IMR-90 (cell line): ENCODE data around the gene LIPE. TPM values are rescaled to one million over a fixed set of nuclear protein-coding genes. Genes with fewer than 3 reads are reported as not detected.
A peak's percentile ranks its signal among the peaks of the same experiment; 100 is the strongest.

ENCODE experiments used
- ATAC-seq: fragments of 200-7000 bp; cut with Tn5 transposase; 2 replicates; pipeline ENCODE4 v1.9.1; 2020; ENCODE audit warnings: low read depth, mild to moderate bottlenecking, moderate library complexity
- BruUV-seq: library from RNA; stranded (reverse); fragments of 400-500 nt; replicated peaks from 2 replicates; lab custom pipeline; 2021; lab: Mats Ljungman, UMichigan
- CTCF ChIA-PET: fragments of 300-600 bp; formaldehyde crosslinking; extraction: SDS; loops from one replicate; lab custom pipeline; 2021; ENCODE audit warnings: antibody characterized with exemption; lab: Yijun Ruan, JAX
- POLR2A ChIA-PET: fragments of 300-600 bp; sonication (Branson Sonifier 250); formaldehyde crosslinking; loops from one replicate; lab custom pipeline; 2022; ENCODE audit warnings: antibody characterized with exemption; ENCODE audit not compliant: unreplicated experiment; lab: Charles Lee
- DNase-seq: peaks from one replicate; pipeline ENCODE4 v3.0.0; 2013
- H2AFZ ChIP-seq: replicated peaks from 2 replicates; pipeline ENCODE3; 2013; ENCODE audit warnings: low read length, mild to moderate bottlenecking; ENCODE audit not compliant: poor library complexity
- H2AK5ac ChIP-seq: 2 replicates; pipeline ENCODE4 v1.6.1; 2013; ENCODE audit warnings: low read depth, low read length, inconsistent platforms
- H2AK9ac ChIP-seq: replicated peaks from 2 replicates; pipeline ENCODE3; 2013; ENCODE audit warnings: mild to moderate bottlenecking, low read depth, low read length, moderate library complexity; ENCODE audit not compliant: poor library complexity
- H2BK120ac ChIP-seq: 2 replicates; pipeline ENCODE4 v1.6.1; 2013; ENCODE audit warnings: low read depth, low read length, inconsistent platforms
- H2BK15ac ChIP-seq: 3 replicates; pipeline ENCODE4 v1.6.1; 2013; ENCODE audit warnings: low read depth, low read length, inconsistent platforms
- H2BK20ac ChIP-seq: 2 replicates; pipeline ENCODE4 v1.6.1; 2013; ENCODE audit warnings: low read depth, mild to moderate bottlenecking, inconsistent platforms, low read length, moderate library complexity
- H2BK5ac ChIP-seq: 2 replicates; pipeline ENCODE4 v1.6.1; 2013; ENCODE audit warnings: mild to moderate bottlenecking, low read depth, low read length, inconsistent platforms; ENCODE audit not compliant: poor library complexity, severe bottlenecking
- H3K14ac ChIP-seq: replicated peaks from 2 replicates; pipeline ENCODE4 v1.6.1; 2013; ENCODE audit warnings: low read depth, low read length, inconsistent platforms
- H3K18ac ChIP-seq: 2 replicates; pipeline ENCODE4 v1.6.1; 2013; ENCODE audit warnings: low read depth, low read length, control low read depth
- H3K23ac ChIP-seq: 2 replicates; pipeline ENCODE4 v1.6.1; 2013; ENCODE audit warnings: low read depth, low read length, inconsistent platforms
- H3K27ac ChIP-seq: 2 replicates; pipeline ENCODE4 v1.5.1; 2013; ENCODE audit warnings: mild to moderate bottlenecking, control low read depth, low read length; ENCODE audit not compliant: insufficient read depth
- H3K27me3 ChIP-seq: 2 replicates; pipeline ENCODE4 v1.6.1; 2013; ENCODE audit warnings: low read length; ENCODE audit not compliant: control insufficient read depth, insufficient read depth
- H3K36me3 ChIP-seq: 2 replicates; pipeline ENCODE4 v1.6.1; 2013; ENCODE audit warnings: low read length, mixed read lengths; ENCODE audit not compliant: control insufficient read depth, insufficient read depth
- H3K4ac ChIP-seq: 2 replicates; pipeline ENCODE4 v1.6.1; 2013; ENCODE audit warnings: low read depth, low read length, inconsistent platforms
- H3K4me1 ChIP-seq: 2 replicates; pipeline ENCODE4 v1.6.1; 2013; ENCODE audit warnings: low read length, mixed read lengths; ENCODE audit not compliant: control insufficient read depth, insufficient read depth
- H3K4me2 ChIP-seq: 2 replicates; pipeline ENCODE4 v1.6.1; 2013; ENCODE audit warnings: low read depth, mild to moderate bottlenecking, control low read depth, low read length, moderate library complexity
- H3K4me3 ChIP-seq: 2 replicates; pipeline ENCODE4 v1.5.1; 2013; ENCODE audit warnings: low read depth, mild to moderate bottlenecking, control low read depth, low read length, moderate library complexity; ENCODE audit not compliant: insufficient read depth
- H3K56ac ChIP-seq: 2 replicates; pipeline ENCODE4 v1.6.1; 2013; ENCODE audit warnings: low read length, inconsistent platforms; ENCODE audit not compliant: insufficient read depth; ENCODE audit errors: extremely low read depth
- H3K79me1 ChIP-seq, 2 experiments: 2 replicates each; pipeline ENCODE4 v1.6.1; 2013; ENCODE audit warnings: low read length in 2 of 2, inconsistent platforms in 1 of 2, low read depth in 1 of 2
- H3K9ac ChIP-seq: 2 replicates; pipeline ENCODE4 v1.6.1; 2013; ENCODE audit warnings: low read depth, low read length, control low read depth
- H3K9me1 ChIP-seq: 2 replicates; pipeline ENCODE4 v1.6.1; 2013; ENCODE audit warnings: low read length, inconsistent platforms; ENCODE audit not compliant: insufficient read depth
- H3K9me3 ChIP-seq: 2 replicates; pipeline ENCODE4 v1.6.1; 2013; ENCODE audit warnings: low read length; ENCODE audit not compliant: control insufficient read depth, insufficient read depth
- H4K20me1 ChIP-seq: 2 replicates; pipeline ENCODE4 v1.6.1; 2013; ENCODE audit warnings: low read length, inconsistent platforms; ENCODE audit not compliant: insufficient read depth
- H4K5ac ChIP-seq: 2 replicates; pipeline ENCODE4 v1.6.1; 2013; ENCODE audit warnings: mild to moderate bottlenecking, low read depth, low read length, control low read depth
- H4K8ac ChIP-seq, 2 experiments: 2 replicates each; pipeline ENCODE4 v1.6.1; 2013; ENCODE audit warnings: low read depth in 2 of 2, low read length in 2 of 2, control low read depth in 1 of 2, inconsistent platforms in 1 of 2
- H4K91ac ChIP-seq: 2 replicates; pipeline ENCODE4 v1.6.1; 2013; ENCODE audit warnings: low read depth, low read length, inconsistent platforms; ENCODE audit not compliant: insufficient read depth
- BHLHE40 ChIP-seq: fragments of 150-350 bp; IDR thresholded peaks from 2 replicates; pipeline ENCODE4 v1.6.1; 2016; ENCODE audit warnings: mild to moderate bottlenecking, low read depth, low read length
- CEBPB ChIP-seq: IDR thresholded peaks from 2 replicates; pipeline ENCODE4 v1.6.1; 2012; ENCODE audit warnings: low read depth, low read length, improper control_type of control experiment
- CHD1 ChIP-seq: IDR thresholded peaks from 2 replicates; pipeline ENCODE4 v1.6.1; 2012; ENCODE audit warnings: low read depth, low read length, improper control_type of control experiment
- FOS ChIP-seq: fragments of 150-350 bp; IDR thresholded peaks from 2 replicates; pipeline ENCODE4 v1.6.1; 2016; ENCODE audit warnings: low read depth, low read length
- MAFK ChIP-seq: IDR thresholded peaks from 2 replicates; pipeline ENCODE4 v1.6.1; 2012; ENCODE audit warnings: low read depth, low read length, improper control_type of control experiment
- MAZ ChIP-seq: IDR thresholded peaks from 2 replicates; pipeline ENCODE4 v1.6.1; 2012; ENCODE audit warnings: low read depth, mild to moderate bottlenecking, low read length, improper control_type of control experiment, moderate library complexity, borderline replicate concordance
- MXI1 ChIP-seq: IDR thresholded peaks from 2 replicates; pipeline ENCODE4 v1.6.1; 2012; ENCODE audit warnings: low read depth, mild to moderate bottlenecking, low read length, moderate library complexity, borderline replicate concordance
- NFE2L2 ChIP-seq: fragments of 150-350 bp; IDR thresholded peaks from 2 replicates; pipeline ENCODE4 v1.6.1; 2016; ENCODE audit warnings: low read depth, mild to moderate bottlenecking, low read length
- POLR2A ChIP-seq: IDR thresholded peaks from 2 replicates; pipeline ENCODE4 v1.6.1; 2012; ENCODE audit warnings: mild to moderate bottlenecking, low read depth, low read length
- RAD21 ChIP-seq: IDR thresholded peaks from 2 replicates; pipeline ENCODE4 v1.6.1; 2012; ENCODE audit warnings: low read length, improper control_type of control experiment
- RCOR1 ChIP-seq: IDR thresholded peaks from 2 replicates; pipeline ENCODE4 v1.6.1; 2012; ENCODE audit warnings: mild to moderate bottlenecking, low read length, improper control_type of control experiment; ENCODE audit not compliant: insufficient replicate concordance
- RFX5 ChIP-seq: IDR thresholded peaks from 2 replicates; pipeline ENCODE4 v1.8.0; 2012; ENCODE audit warnings: low read depth, mild to moderate bottlenecking, low read length, moderate library complexity
- SMC3 ChIP-seq: fragments of 150-350 bp; IDR thresholded peaks from 2 replicates; pipeline ENCODE4 v1.6.1; 2016; ENCODE audit warnings: low read depth, mild to moderate bottlenecking, antibody characterized with exemption, low read length, moderate library complexity
- WGBS, 2 experiments: methylation state at CpG; one replicate each; pipeline versions ENCODE4 v1.1.5 to v1.1.7; 2013; ENCODE audit warnings: missing lambda C conversion rate in 2 of 2; ENCODE audit not compliant: insufficient read length in 1 of 2; ENCODE audit errors: extremely low coverage in 2 of 2; 5-methylcytosine and 5-hydroxymethylcytosine counted together
- dilution Hi-C: fragments of 300-500 bp; cut with HindIII; formaldehyde crosslinking; loops from one replicate; pipeline ENCODE4 v1.14.3; 2018; ENCODE audit warnings: low sequenced_read_pairs; ENCODE audit not compliant: unreplicated experiment
- in situ Hi-C: fragments of 300-500 bp; cut with MboI; formaldehyde crosslinking; loops from 3 replicates; pipeline ENCODE4 v1.14.3; 2019; ENCODE audit warnings: low sequenced_read_pairs, inconsistent platforms, mixed read lengths
- intact Hi-C: fragments of 100-400 bp; cut with micrococcal nuclease; formaldehyde crosslinking; loops from 2 replicates; pipeline ENCODE4 v1.10.0; 2022
- polyA plus RNA-seq, 3 experiments: library from polyadenylated mRNA; depleted of rRNA; stranded (reverse); fragments of >200 nt; gene quantifications; 2 replicates each; pipeline ENCODE4 v1.2.3, GENCODE V29; 2012; ENCODE audit warnings: low replicate concordance in 1 of 3
- total RNA-seq: library from RNA; depleted of rRNA; stranded (reverse); fragments of >200 nt; gene quantifications from 2 replicates; pipeline ENCODE4 v1.2.3, GENCODE V29; 2012
- TF ChIP-seq, protein P1 (sequence below): fragments of 150-350 bp; IDR thresholded peaks from 2 replicates; pipeline ENCODE4 v1.6.1; 2016; ENCODE audit warnings: low read depth, mild to moderate bottlenecking, low read length, moderate library complexity, borderline replicate concordance
- TF ChIP-seq, protein P2 (sequence below): conservative IDR thresholded peaks from 2 replicates; pipeline ENCODE4 v1.5.1; 2012; ENCODE audit warnings: mild to moderate bottlenecking, low read depth, low read length, improper control_type of control experiment
- TF ChIP-seq, protein P3 (sequence below): fragments of 150-350 bp; IDR thresholded peaks from 2 replicates; pipeline ENCODE4 v1.6.1; 2017; ENCODE audit warnings: mild to moderate bottlenecking, antibody characterized with exemption, low read length, low read depth

The LIPE gene
- total and polyA plus RNA-seq, 2 of the 4 experiments (the other 2 are of a cell fraction), result 1.1 to 5.4 TPM

DNA sequence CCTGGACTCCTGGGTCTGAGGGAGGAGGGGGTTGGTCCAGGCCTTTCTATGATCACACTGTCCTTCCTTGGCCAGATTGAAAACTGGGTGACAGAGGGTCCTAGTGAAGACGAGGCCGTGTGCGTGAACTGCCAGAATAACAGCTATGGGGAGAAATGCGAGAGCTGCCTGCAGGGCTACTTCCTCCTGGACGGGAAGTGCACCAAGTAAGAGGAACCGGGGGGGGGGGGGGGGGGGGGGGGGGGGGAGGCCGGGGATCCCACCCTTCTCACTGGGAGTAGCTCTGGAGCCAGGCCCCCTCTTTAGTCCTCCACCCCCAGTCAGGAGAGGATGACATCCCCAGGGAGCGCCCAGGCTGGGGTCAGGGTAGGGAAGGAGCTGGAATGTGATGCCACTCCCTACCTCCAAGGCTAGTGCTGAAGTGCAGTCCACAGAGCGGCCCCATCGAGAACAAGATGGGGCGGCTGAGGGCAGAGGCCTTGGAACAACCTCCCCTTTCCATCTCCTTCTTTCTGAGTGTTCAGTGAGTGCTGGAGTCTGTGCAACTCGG lies 56.5 kb downstream of the LIPE start:
- no peaks in the 10 kb centered on the region for H3K27me3 ChIP-seq
- H3K9me1 ChIP-seq, result peaks cover 9% of the 10 kb centered on the region
- ChIA-PET POLR2A (no interaction called here), CTCF (no interaction called here)
- H3K4ac ChIP-seq, result no peak overlapping the region
- H3K79me1 ChIP-seq, result no peaks in the 10 kb centered on the region
- peaks cover 21% of the 10 kb centered on the region; the same call in 1 of the 2 replicates for H3K36me3 ChIP-seq
- no peak overlapping the region for H3K14ac ChIP-seq
- no peak overlapping the region for H3K4me2 ChIP-seq
- no peak overlapping the region for H4K5ac ChIP-seq
- H3K27ac ChIP-seq, result no peak overlapping the region
- no peak overlapping the region for H2BK15ac ChIP-seq
- in situ Hi-C loops, result no loop called here
- H2AK9ac ChIP-seq, result peak overlapping the region; percentile 91
- ATAC-seq, result no peak
- H3K18ac ChIP-seq, result no peak overlapping the region
- no peak overlapping the region for H3K4me3 ChIP-seq
- no peak overlapping the region for H2AK5ac ChIP-seq
- no peak overlapping the region for H2BK120ac ChIP-seq
- BruUV-seq, result no TSS peak
- dilution Hi-C loops, result no loop called here
- no peak overlapping the region for H2BK5ac ChIP-seq
- no peak overlapping the region for H3K9ac ChIP-seq
- no peak overlapping the region for H4K8ac ChIP-seq
- no CpG with 5 or more reads among the region's 12 CpGs for WGBS, 2 experiments
- no peak overlapping the region for H3K56ac ChIP-seq
- no peak overlapping the region for H3K23ac ChIP-seq
- DNase-seq, result no peak
- no peak overlapping the region for H4K91ac ChIP-seq
- H4K20me1 ChIP-seq, result peaks cover 3% of the 10 kb centered on the region; the same call in 1 of the 2 replicates
- TF ChIP-seq BHLHE40, result no peak
- TF ChIP-seq MAZ, result no peak
- no peak for TF ChIP-seq SMC3
- no peak for TF ChIP-seq RAD21
- TF ChIP-seq POLR2A, result no peak
- no peak for TF ChIP-seq MXI1
- TF ChIP-seq CHD1, result no peak
- no peak for TF ChIP-seq RCOR1
- TF ChIP-seq MAFK, result no peak
- no peak for TF ChIP-seq CEBPB
- no peak for TF ChIP-seq NFE2L2
- TF ChIP-seq FOS, result no peak
- TF ChIP-seq, protein P1, sequence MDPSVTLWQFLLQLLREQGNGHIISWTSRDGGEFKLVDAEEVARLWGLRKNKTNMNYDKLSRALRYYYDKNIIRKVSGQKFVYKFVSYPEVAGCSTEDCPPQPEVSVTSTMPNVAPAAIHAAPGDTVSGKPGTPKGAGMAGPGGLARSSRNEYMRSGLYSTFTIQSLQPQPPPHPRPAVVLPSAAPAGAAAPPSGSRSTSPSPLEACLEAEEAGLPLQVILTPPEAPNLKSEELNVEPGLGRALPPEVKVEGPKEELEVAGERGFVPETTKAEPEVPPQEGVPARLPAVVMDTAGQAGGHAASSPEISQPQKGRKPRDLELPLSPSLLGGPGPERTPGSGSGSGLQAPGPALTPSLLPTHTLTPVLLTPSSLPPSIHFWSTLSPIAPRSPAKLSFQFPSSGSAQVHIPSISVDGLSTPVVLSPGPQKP, result no peak
- TF ChIP-seq, protein P2, sequence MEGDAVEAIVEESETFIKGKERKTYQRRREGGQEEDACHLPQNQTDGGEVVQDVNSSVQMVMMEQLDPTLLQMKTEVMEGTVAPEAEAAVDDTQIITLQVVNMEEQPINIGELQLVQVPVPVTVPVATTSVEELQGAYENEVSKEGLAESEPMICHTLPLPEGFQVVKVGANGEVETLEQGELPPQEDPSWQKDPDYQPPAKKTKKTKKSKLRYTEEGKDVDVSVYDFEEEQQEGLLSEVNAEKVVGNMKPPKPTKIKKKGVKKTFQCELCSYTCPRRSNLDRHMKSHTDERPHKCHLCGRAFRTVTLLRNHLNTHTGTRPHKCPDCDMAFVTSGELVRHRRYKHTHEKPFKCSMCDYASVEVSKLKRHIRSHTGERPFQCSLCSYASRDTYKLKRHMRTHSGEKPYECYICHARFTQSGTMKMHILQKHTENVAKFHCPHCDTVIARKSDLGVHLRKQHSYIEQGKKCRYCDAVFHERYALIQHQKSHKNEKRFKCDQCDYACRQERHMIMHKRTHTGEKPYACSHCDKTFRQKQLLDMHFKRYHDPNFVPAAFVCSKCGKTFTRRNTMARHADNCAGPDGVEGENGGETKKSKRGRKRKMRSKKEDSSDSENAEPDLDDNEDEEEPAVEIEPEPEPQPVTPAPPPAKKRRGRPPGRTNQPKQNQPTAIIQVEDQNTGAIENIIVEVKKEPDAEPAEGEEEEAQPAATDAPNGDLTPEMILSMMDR, result no peak
- no peak for TF ChIP-seq RFX5
- TF ChIP-seq, protein P3, sequence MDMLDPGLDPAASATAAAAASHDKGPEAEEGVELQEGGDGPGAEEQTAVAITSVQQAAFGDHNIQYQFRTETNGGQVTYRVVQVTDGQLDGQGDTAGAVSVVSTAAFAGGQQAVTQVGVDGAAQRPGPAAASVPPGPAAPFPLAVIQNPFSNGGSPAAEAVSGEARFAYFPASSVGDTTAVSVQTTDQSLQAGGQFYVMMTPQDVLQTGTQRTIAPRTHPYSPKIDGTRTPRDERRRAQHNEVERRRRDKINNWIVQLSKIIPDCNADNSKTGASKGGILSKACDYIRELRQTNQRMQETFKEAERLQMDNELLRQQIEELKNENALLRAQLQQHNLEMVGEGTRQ, result no peak
- H2AFZ ChIP-seq, result no peak overlapping the region
- peaks cover 2% of the 10 kb centered on the region; the same call in 1 of the 2 replicates for H3K4me1 ChIP-seq
- intact Hi-C loops, result no loop called here
- H2BK20ac ChIP-seq, result no peak overlapping the region
- H3K9me3 ChIP-seq, result no peaks in the 10 kb centered on the region
